Astrocyte of the spinal cord (primary cell): ENCODE results near the gene MAPKBP1.

ENCODE experiments used
- DNase-seq: peaks from one replicate; pipeline ENCODE4 v3.0.0; 2011; ENCODE audit warnings: low read depth, low spot score
- H3K4me3 ChIP-seq: 2 replicates; pipeline ENCODE4 v1.5.1; 2011; ENCODE audit warnings: low read depth, mild to moderate bottlenecking, low read length, moderate library complexity
- CTCF ChIP-seq: IDR thresholded peaks from 2 replicates; pipeline ENCODE4 v1.5.1; 2012; ENCODE audit warnings: low read depth, mild to moderate bottlenecking, low read length, inconsistent platforms
- in situ Hi-C: cut with HindIII; loops from 2 replicates; pipeline ENCODE4 v1.10.0; 2017; ENCODE audit warnings: low sequenced_read_pairs

Gene MAPKBP1

GRCh38 chr15:41868321-41868720, 94.0 kb downstream of the MAPKBP1 start:
- TF ChIP-seq CTCF = no peak
- DNase-seq = no peak
- in situ Hi-C loops = no loop called here
- H3K4me3 ChIP-seq = no peak overlapping the region

DNA sequence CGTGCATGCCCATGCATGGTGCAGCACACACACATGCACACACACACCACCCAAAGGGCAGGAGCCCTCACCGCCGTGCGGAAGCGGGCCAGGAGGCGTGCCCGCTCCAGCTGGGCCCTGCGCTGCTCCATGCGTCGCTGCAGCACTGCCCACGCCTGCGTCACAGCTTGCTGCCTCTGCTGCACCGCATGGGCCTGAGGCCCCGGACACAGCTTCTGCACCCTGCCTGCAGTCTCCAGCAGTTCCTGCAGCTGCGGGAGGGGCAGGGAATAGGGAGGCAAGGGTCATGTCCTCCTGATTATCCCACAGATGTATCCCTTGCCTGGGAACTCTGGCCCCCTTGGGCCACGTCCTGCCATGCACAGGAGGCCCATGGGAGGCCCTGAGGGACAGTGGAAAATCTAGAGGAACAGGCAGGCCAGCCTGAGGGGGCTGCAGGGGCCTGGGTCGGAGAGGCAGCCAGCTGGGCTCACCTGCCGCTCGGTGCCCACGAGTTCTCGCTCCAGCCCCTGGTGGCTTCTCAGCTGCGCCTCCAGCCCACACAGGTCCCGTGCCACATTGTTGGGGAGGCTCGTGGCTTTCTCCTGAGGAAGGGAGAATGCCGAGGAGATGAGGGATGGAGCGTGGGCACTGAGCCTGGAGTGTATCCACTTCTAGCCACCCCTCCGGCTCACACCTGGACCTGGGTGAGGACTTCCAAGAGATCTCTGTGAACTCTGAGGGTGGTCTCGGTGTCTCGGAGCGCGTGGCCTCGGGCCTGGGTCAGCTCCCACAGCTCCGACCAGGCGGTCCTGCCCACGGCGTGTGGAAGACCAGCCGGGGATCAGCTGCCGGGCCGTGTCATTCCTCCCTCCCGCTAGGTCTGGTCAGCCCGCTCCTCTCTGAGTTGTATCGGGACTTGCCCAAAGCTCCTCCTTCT, 95.7 kb downstream of the MAPKBP1 start:
- no peak overlapping the region for H3K4me3 ChIP-seq
- in situ Hi-C loops = no loop called here
- no peak for TF ChIP-seq CTCF
- no peak for DNase-seq

DNA sequence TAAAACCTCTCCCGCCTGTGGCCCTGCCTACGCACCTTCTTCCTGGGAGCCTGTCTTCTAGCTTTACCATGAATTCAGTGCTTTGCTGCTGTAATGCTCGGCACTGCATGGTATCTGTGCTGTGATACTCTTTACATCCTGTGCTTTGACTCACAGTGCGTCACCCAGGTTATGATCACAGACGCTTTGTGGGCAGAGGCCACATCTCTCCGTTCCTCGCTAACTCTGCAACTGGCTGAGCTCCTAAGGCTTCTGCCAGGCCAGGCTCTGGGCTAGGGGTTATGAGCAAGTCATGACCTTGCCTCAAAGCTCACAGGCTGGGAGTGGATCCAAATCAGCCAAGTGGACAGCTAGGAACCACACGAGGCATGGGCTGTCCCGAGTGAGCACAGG, 96.4 kb downstream of the MAPKBP1 start:
- in situ Hi-C loops = no loop called here
- TF ChIP-seq CTCF = no peak
- DNase-seq = peak; percentile 76
- no peak overlapping the region for H3K4me3 ChIP-seq

- TF ChIP-seq CTCF = no peak
- no peak for DNase-seq
- in situ Hi-C loops = no loop called here
- no peak overlapping the region for H3K4me3 ChIP-seq
Measured at GRCh38 chr15:41871175-41871905, 97.1 kb downstream of the MAPKBP1 start.

DNA sequence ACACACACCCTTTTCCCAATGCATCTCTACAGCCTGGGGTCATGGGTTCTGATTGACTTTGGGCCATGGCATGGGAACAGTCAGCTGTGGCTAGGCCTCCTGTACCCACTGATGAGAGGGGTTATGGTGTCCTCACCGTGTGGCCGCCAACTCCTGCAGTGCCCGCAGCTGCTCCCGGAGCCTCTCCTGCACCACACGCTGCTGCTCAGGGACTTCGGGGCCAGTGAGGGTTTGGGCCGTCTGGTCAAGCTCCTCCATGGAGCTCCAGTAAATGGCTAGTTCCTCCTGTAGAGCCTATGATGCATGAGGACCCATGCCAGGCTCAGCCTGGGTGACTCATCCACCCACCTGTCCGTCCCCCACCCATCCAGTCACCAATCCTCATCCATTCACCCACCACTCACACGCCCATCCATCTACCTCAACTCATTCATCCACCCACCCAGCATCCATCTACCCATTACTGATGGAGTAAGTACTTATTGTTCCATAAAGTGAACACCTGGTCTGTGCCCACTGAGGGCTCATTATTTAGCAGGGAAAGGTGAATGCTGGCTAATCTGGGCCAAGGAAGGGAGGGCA, 98.0 kb downstream of the MAPKBP1 start:
- in situ Hi-C loops = no loop called here
- no peak for TF ChIP-seq CTCF
- no peak overlapping the region for H3K4me3 ChIP-seq
- DNase-seq = no peak

- no peak overlapping the region for H3K4me3 ChIP-seq
- in situ Hi-C loops = no loop called here
- DNase-seq = no peak
- TF ChIP-seq CTCF = no peak
Measured at GRCh38 chr15:41873711-41874110, 99.4 kb downstream of the MAPKBP1 start.
